SK-N-SH treated with all-trans-retinoic acid at 6 μM for 48 hours (cell line): ENCODE results near the gene UBXN11.

Experiments used
- ATAC-seq: fragments of 200-7000 bp; cut with Tn5 transposase; 3 replicates; pipeline ENCODE4 v1.9.1; 2020; ENCODE audit warnings: mild to moderate bottlenecking, moderate library complexity
- ARNTL ChIP-seq: fragments of 450-650 bp; formaldehyde crosslinking; IDR thresholded peaks from 2 replicates; pipeline ENCODE4 v1.5.0; 2020; ENCODE audit warnings: low read depth, mild to moderate bottlenecking, moderate library complexity, borderline replicate concordance
- BACH2 ChIP-seq: fragments of 250-450 bp; sonication (Bioruptor Pico); IDR thresholded peaks from 2 replicates; pipeline ENCODE4 v1.9.0; 2021; ENCODE audit warnings: mild to moderate bottlenecking, borderline replicate concordance
- CSDC2 ChIP-seq: fragments of 250-450 bp; sonication (Bioruptor Pico); IDR thresholded peaks from 2 replicates; pipeline ENCODE4 v1.5.0; 2020; ENCODE audit warnings: mild to moderate bottlenecking, moderate library complexity
- ESRRG ChIP-seq: fragments of 250-450 bp; sonication (Bioruptor Pico); IDR thresholded peaks from 2 replicates; pipeline ENCODE4 v1.6.1; 2021; ENCODE audit warnings: mild to moderate bottlenecking
- ISL1 ChIP-seq: fragments of 250-450 bp; sonication (Bioruptor Pico); IDR thresholded peaks from 2 replicates; pipeline ENCODE4 v2.1.2; 2022; ENCODE audit warnings: mild to moderate bottlenecking, moderate library complexity
- OSR1 ChIP-seq: fragments of 250-450 bp; sonication (Bioruptor Pico); IDR thresholded peaks from 2 replicates; pipeline ENCODE4 v1.8.0; 2022; ENCODE audit warnings: moderate library complexity, mild to moderate bottlenecking, inconsistent platforms
- PPARA ChIP-seq: fragments of 250-450 bp; sonication (Bioruptor Pico); IDR thresholded peaks from 2 replicates; pipeline ENCODE4 v1.5.0; 2020; ENCODE audit warnings: mild to moderate bottlenecking, borderline replicate concordance
- RARB ChIP-seq: fragments of 250-450 bp; sonication (Bioruptor Pico); IDR thresholded peaks from 2 replicates; pipeline ENCODE4 v1.8.0; 2021; ENCODE audit warnings: mild to moderate bottlenecking, moderate library complexity
- SNAI2 ChIP-seq: fragments of 250-450 bp; sonication (Bioruptor Pico); IDR thresholded peaks from 2 replicates; pipeline ENCODE4 v1.5.0; 2020; ENCODE audit warnings: mild to moderate bottlenecking, moderate library complexity
- TCF4 ChIP-seq: fragments of 250-450 bp; sonication (Bioruptor Pico); IDR thresholded peaks from 2 replicates; pipeline ENCODE4 v1.8.0; 2021; ENCODE audit warnings: mild to moderate bottlenecking, moderate library complexity, borderline replicate concordance
- TOX ChIP-seq: fragments of 250-450 bp; sonication (Bioruptor Pico); IDR thresholded peaks from 2 replicates; pipeline ENCODE4 v1.8.0; 2021; ENCODE audit warnings: mild to moderate bottlenecking, moderate library complexity, borderline replicate concordance
- ZC3H10 ChIP-seq: fragments of 250-450 bp; sonication (Bioruptor Pico); IDR thresholded peaks from 2 replicates; pipeline ENCODE4 v1.5.1; 2021; ENCODE audit warnings: mild to moderate bottlenecking, moderate library complexity
- ZFP3 ChIP-seq: fragments of 250-450 bp; sonication (Bioruptor Pico); IDR thresholded peaks from 2 replicates; pipeline ENCODE4 v1.5.0; 2020; ENCODE audit warnings: mild to moderate bottlenecking, moderate library complexity
- ZFP30 ChIP-seq: fragments of 450-650 bp; formaldehyde crosslinking; IDR thresholded peaks from 2 replicates; pipeline ENCODE4 v1.5.0; 2022; ENCODE audit warnings: mild to moderate bottlenecking, moderate library complexity
- ZNF565 ChIP-seq: fragments of 450-650 bp; formaldehyde crosslinking; conservative IDR thresholded peaks from 2 replicates; pipeline ENCODE4 v1.5.0; 2020; ENCODE audit warnings: low read depth, mild to moderate bottlenecking, moderate library complexity
- ZNF70 ChIP-seq: fragments of 450-650 bp; formaldehyde crosslinking; IDR thresholded peaks from 2 replicates; pipeline ENCODE4 v1.5.0; 2020; ENCODE audit warnings: mild to moderate bottlenecking, moderate library complexity
- ZNF8 ChIP-seq: fragments of 450-650 bp; formaldehyde crosslinking; IDR thresholded peaks from 2 replicates; pipeline ENCODE4 v1.5.0; 2020; ENCODE audit warnings: mild to moderate bottlenecking, moderate library complexity
- TF ChIP-seq, protein P1 (sequence below): fragments of 250-450 bp; sonication (Bioruptor Pico); IDR thresholded peaks from 2 replicates; pipeline ENCODE4 v1.5.1; 2020; ENCODE audit warnings: low read depth, mild to moderate bottlenecking, moderate library complexity
- TF ChIP-seq, protein P2 (sequence below): fragments of 250-450 bp; sonication (Bioruptor Pico); IDR thresholded peaks from 2 replicates; pipeline ENCODE4 v1.5.0; 2020; ENCODE audit warnings: mild to moderate bottlenecking, moderate library complexity
- TF ChIP-seq, protein P3 (sequence below): fragments of 250-450 bp; sonication (Bioruptor Pico); IDR thresholded peaks from 2 replicates; pipeline ENCODE4 v1.8.0; 2020; ENCODE audit warnings: mild to moderate bottlenecking, moderate library complexity, borderline replicate concordance
- TF ChIP-seq, protein P4 (sequence below): fragments of 250-450 bp; sonication (Bioruptor Pico); IDR thresholded peaks from 2 replicates; pipeline ENCODE4 v1.8.0; 2021; ENCODE audit warnings: low read depth, mild to moderate bottlenecking, moderate library complexity, borderline replicate concordance
- TF ChIP-seq, protein P5 (sequence below): fragments of 250-450 bp; sonication (Bioruptor Pico); IDR thresholded peaks from 2 replicates; pipeline ENCODE4 v1.5.1; 2021; ENCODE audit warnings: mild to moderate bottlenecking, moderate library complexity

Gene UBXN11

DNA sequence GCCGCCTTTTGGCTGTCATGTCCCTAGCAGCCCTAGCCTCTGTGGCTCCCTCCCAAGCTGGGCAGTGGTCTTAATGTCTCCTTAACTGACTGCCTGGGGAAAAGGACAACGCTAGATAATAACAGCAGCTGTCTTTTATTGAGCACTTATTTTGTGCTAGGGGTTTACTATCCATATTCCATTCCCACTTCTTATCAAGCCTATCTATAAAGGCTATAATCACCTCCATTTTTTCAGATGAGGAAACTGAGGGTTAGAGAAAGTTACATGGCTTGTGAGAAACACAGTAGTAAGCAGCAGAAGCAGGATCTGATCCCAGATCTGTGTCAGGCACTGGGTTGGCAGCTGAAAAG lies 20.4 kb downstream of the UBXN11 start:
- no peak for TF ChIP-seq SNAI2 (CRISPR knock-in tag)
- TF ChIP-seq ISL1 = no peak
- no peak for TF ChIP-seq TCF4 (CRISPR knock-in tag)
- TF ChIP-seq, protein P1, sequence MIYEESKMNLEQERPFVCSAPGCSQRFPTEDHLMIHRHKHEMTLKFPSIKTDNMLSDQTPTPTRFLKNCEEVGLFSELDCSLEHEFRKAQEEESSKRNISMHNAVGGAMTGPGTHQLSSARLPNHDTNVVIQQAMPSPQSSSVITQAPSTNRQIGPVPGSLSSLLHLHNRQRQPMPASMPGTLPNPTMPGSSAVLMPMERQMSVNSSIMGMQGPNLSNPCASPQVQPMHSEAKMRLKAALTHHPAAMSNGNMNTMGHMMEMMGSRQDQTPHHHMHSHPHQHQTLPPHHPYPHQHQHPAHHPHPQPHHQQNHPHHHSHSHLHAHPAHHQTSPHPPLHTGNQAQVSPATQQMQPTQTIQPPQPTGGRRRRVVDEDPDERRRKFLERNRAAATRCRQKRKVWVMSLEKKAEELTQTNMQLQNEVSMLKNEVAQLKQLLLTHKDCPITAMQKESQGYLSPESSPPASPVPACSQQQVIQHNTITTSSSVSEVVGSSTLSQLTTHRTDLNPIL (CRISPR knock-in tag) = no peak
- TF ChIP-seq CSDC2 (CRISPR knock-in tag) = no peak
- TF ChIP-seq ZC3H10 = no peak
- no peak for TF ChIP-seq OSR1 (CRISPR knock-in tag)
- TF ChIP-seq, protein P2, sequence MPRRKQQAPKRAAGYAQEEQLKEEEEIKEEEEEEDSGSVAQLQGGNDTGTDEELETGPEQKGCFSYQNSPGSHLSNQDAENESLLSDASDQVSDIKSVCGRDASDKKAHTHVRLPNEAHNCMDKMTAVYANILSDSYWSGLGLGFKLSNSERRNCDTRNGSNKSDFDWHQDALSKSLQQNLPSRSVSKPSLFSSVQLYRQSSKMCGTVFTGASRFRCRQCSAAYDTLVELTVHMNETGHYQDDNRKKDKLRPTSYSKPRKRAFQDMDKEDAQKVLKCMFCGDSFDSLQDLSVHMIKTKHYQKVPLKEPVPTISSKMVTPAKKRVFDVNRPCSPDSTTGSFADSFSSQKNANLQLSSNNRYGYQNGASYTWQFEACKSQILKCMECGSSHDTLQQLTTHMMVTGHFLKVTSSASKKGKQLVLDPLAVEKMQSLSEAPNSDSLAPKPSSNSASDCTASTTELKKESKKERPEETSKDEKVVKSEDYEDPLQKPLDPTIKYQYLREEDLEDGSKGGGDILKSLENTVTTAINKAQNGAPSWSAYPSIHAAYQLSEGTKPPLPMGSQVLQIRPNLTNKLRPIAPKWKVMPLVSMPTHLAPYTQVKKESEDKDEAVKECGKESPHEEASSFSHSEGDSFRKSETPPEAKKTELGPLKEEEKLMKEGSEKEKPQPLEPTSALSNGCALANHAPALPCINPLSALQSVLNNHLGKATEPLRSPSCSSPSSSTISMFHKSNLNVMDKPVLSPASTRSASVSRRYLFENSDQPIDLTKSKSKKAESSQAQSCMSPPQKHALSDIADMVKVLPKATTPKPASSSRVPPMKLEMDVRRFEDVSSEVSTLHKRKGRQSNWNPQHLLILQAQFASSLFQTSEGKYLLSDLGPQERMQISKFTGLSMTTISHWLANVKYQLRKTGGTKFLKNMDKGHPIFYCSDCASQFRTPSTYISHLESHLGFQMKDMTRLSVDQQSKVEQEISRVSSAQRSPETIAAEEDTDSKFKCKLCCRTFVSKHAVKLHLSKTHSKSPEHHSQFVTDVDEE (CRISPR knock-in tag) = no peak
- TF ChIP-seq ZFP30 = no peak
- no peak for TF ChIP-seq ZFP3
- TF ChIP-seq ZNF565 (CRISPR knock-in tag) = no peak
- TF ChIP-seq TOX (CRISPR knock-in tag) = no peak
- TF ChIP-seq ESRRG (CRISPR knock-in tag) = no peak
- TF ChIP-seq, protein P3, sequence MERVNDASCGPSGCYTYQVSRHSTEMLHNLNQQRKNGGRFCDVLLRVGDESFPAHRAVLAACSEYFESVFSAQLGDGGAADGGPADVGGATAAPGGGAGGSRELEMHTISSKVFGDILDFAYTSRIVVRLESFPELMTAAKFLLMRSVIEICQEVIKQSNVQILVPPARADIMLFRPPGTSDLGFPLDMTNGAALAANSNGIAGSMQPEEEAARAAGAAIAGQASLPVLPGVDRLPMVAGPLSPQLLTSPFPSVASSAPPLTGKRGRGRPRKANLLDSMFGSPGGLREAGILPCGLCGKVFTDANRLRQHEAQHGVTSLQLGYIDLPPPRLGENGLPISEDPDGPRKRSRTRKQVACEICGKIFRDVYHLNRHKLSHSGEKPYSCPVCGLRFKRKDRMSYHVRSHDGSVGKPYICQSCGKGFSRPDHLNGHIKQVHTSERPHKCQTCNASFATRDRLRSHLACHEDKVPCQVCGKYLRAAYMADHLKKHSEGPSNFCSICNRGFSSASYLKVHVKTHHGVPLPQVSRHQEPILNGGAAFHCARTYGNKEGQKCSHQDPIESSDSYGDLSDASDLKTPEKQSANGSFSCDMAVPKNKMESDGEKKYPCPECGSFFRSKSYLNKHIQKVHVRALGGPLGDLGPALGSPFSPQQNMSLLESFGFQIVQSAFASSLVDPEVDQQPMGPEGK (CRISPR knock-in tag) = no peak
- ATAC-seq = no peak

DNA sequence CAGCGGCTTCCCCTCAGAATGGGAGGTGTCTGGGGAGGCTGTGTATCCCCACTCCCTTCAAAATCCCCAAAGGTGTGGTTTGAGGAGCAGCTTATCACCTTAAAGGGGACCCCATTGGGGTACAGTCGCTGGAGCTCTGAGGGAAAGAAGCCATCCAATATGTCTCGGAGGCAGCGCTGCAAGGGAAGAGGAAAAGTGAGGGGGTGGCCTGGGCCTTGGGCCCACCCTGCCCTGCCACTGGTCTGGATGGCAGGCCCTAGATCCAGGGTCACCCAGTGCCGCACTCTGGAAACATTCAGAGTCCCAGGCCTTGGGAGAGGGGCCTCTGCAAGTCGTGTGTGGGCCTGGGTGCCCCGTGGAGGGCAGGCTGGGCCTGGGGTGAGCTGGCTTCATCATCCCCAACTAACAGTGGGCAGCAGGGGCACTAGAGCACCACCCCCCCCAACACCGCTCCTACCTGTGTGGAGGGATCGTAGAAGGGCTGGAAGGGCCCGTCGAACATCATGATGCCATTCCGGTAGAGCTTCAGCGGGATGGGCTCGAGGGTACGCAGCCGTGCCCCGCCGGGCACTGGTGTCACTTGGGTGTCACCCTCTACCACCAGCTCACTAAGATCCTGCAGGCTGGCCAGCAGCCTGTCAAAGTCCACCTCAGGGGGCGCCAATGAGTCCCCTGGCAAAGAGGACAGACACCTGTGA lies 20.9 kb downstream of the UBXN11 start:
- no peak for TF ChIP-seq OSR1 (CRISPR knock-in tag)
- ATAC-seq = peak; percentile 41

DNA sequence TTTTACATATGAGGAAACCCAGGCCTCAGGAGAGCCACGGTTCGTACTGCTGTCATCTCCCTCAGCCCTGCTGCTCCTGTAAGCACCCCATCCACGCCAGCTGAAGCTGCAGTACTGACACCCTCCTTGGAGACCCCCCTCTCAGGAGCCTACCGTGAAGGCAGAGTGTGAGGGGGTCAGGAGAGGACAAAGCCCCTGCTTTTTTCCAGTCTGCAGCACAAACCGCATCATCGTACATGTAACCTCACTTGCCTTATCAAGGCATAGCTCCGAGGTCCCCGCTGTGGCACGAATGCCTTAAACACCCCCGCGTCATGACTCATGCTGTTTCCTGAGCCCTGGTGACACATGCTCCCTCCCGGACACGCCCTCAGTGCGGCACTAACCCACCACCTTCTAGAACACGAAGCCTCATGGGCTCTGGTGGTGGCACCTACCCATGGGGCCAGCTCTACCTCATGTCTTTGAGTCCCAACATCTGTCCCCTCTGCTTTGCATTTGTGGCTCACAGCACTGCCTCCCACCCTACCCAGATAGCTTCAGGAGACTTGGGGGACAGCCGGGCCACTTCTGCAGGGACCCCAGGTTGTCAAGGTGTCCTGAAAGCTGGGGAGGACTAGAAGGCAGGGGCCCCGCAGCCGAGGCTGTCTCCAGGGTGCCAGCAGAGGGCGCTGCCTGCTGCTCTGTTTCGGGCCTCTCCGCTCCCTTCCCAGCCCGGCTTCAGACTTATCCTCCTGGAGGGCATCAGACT lies 21.7 kb downstream of the UBXN11 start:
- peak; percentile 69 for ATAC-seq
- TF ChIP-seq RARB (CRISPR knock-in tag) (no peak), ESRRG (CRISPR knock-in tag) (no peak), ZC3H10 (no peak), BACH2 (CRISPR knock-in tag) (no peak), ZNF8 (CRISPR knock-in tag) (no peak), TOX (CRISPR knock-in tag) (no peak), PPARA (no peak), ARNTL (CRISPR knock-in tag) (no peak), ISL1 (no peak), TCF4 (CRISPR knock-in tag) (no peak), ZNF70 (CRISPR knock-in tag) (no peak)
- TF ChIP-seq, protein P4, sequence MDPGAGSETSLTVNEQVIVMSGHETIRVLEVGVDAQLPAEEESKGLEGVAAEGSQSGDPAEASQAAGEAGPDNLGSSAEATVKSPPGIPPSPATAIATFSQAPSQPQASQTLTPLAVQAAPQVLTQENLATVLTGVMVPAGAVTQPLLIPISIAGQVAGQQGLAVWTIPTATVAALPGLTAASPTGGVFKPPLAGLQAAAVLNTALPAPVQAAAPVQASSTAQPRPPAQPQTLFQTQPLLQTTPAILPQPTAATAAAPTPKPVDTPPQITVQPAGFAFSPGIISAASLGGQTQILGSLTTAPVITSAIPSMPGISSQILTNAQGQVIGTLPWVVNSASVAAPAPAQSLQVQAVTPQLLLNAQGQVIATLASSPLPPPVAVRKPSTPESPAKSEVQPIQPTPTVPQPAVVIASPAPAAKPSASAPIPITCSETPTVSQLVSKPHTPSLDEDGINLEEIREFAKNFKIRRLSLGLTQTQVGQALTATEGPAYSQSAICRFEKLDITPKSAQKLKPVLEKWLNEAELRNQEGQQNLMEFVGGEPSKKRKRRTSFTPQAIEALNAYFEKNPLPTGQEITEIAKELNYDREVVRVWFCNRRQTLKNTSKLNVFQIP (CRISPR knock-in tag) = no peak
- TF ChIP-seq, protein P5, sequence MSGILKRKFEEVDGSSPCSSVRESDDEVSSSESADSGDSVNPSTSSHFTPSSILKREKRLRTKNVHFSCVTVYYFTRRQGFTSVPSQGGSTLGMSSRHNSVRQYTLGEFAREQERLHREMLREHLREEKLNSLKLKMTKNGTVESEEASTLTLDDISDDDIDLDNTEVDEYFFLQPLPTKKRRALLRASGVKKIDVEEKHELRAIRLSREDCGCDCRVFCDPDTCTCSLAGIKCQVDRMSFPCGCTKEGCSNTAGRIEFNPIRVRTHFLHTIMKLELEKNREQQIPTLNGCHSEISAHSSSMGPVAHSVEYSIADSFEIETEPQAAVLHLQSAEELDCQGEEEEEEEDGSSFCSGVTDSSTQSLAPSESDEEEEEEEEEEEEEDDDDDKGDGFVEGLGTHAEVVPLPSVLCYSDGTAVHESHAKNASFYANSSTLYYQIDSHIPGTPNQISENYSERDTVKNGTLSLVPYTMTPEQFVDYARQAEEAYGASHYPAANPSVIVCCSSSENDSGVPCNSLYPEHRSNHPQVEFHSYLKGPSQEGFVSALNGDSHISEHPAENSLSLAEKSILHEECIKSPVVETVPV (CRISPR knock-in tag) = no peak
- TF ChIP-seq, protein P3 (CRISPR knock-in tag) = no peak
- TF ChIP-seq, protein P1 (CRISPR knock-in tag) = no peak
